SK-N-SH treated with all-trans-retinoic acid at 6 μM for 48 hours (cell line): Measurements from ENCODE around the gene COL11A1.

Experiments used
- ATAC-seq: fragments of 200-7000 bp; cut with Tn5 transposase; 3 replicates; pipeline ENCODE4 v1.9.1; 2020; ENCODE audit warnings: mild to moderate bottlenecking, moderate library complexity
- ARNTL ChIP-seq: fragments of 450-650 bp; formaldehyde crosslinking; IDR thresholded peaks from 2 replicates; pipeline ENCODE4 v1.5.0; 2020; ENCODE audit warnings: low read depth, mild to moderate bottlenecking, moderate library complexity, borderline replicate concordance
- BACH2 ChIP-seq: fragments of 250-450 bp; sonication (Bioruptor Pico); IDR thresholded peaks from 2 replicates; pipeline ENCODE4 v1.9.0; 2021; ENCODE audit warnings: mild to moderate bottlenecking, borderline replicate concordance
- CSDC2 ChIP-seq: fragments of 250-450 bp; sonication (Bioruptor Pico); IDR thresholded peaks from 2 replicates; pipeline ENCODE4 v1.5.0; 2020; ENCODE audit warnings: mild to moderate bottlenecking, moderate library complexity
- ESRRG ChIP-seq: fragments of 250-450 bp; sonication (Bioruptor Pico); IDR thresholded peaks from 2 replicates; pipeline ENCODE4 v1.6.1; 2021; ENCODE audit warnings: mild to moderate bottlenecking
- ISL1 ChIP-seq: fragments of 250-450 bp; sonication (Bioruptor Pico); IDR thresholded peaks from 2 replicates; pipeline ENCODE4 v2.1.2; 2022; ENCODE audit warnings: mild to moderate bottlenecking, moderate library complexity
- OSR1 ChIP-seq: fragments of 250-450 bp; sonication (Bioruptor Pico); IDR thresholded peaks from 2 replicates; pipeline ENCODE4 v1.8.0; 2022; ENCODE audit warnings: moderate library complexity, mild to moderate bottlenecking, inconsistent platforms
- RARB ChIP-seq: fragments of 250-450 bp; sonication (Bioruptor Pico); IDR thresholded peaks from 2 replicates; pipeline ENCODE4 v1.8.0; 2021; ENCODE audit warnings: mild to moderate bottlenecking, moderate library complexity
- TCF4 ChIP-seq: fragments of 250-450 bp; sonication (Bioruptor Pico); IDR thresholded peaks from 2 replicates; pipeline ENCODE4 v1.8.0; 2021; ENCODE audit warnings: mild to moderate bottlenecking, moderate library complexity, borderline replicate concordance
- TOX ChIP-seq: fragments of 250-450 bp; sonication (Bioruptor Pico); IDR thresholded peaks from 2 replicates; pipeline ENCODE4 v1.8.0; 2021; ENCODE audit warnings: mild to moderate bottlenecking, moderate library complexity, borderline replicate concordance
- ZFP30 ChIP-seq: fragments of 450-650 bp; formaldehyde crosslinking; IDR thresholded peaks from 2 replicates; pipeline ENCODE4 v1.5.0; 2022; ENCODE audit warnings: mild to moderate bottlenecking, moderate library complexity
- ZNF565 ChIP-seq: fragments of 450-650 bp; formaldehyde crosslinking; conservative IDR thresholded peaks from 2 replicates; pipeline ENCODE4 v1.5.0; 2020; ENCODE audit warnings: low read depth, mild to moderate bottlenecking, moderate library complexity
- ZNF70 ChIP-seq: fragments of 450-650 bp; formaldehyde crosslinking; IDR thresholded peaks from 2 replicates; pipeline ENCODE4 v1.5.0; 2020; ENCODE audit warnings: mild to moderate bottlenecking, moderate library complexity
- ZNF8 ChIP-seq: fragments of 450-650 bp; formaldehyde crosslinking; IDR thresholded peaks from 2 replicates; pipeline ENCODE4 v1.5.0; 2020; ENCODE audit warnings: mild to moderate bottlenecking, moderate library complexity
- TF ChIP-seq, protein P1 (sequence below): fragments of 250-450 bp; sonication (Bioruptor Pico); IDR thresholded peaks from 2 replicates; pipeline ENCODE4 v1.8.0; 2021; ENCODE audit warnings: low read depth, mild to moderate bottlenecking, moderate library complexity, borderline replicate concordance
- TF ChIP-seq, protein P2 (sequence below): fragments of 250-450 bp; sonication (Bioruptor Pico); IDR thresholded peaks from 2 replicates; pipeline ENCODE4 v1.5.1; 2020; ENCODE audit warnings: low read depth, mild to moderate bottlenecking, moderate library complexity
- TF ChIP-seq, protein P3 (sequence below): fragments of 250-450 bp; sonication (Bioruptor Pico); IDR thresholded peaks from 2 replicates; pipeline ENCODE4 v1.5.0; 2020; ENCODE audit warnings: mild to moderate bottlenecking, moderate library complexity
- TF ChIP-seq, protein P4 (sequence below): fragments of 250-450 bp; sonication (Bioruptor Pico); IDR thresholded peaks from 2 replicates; pipeline ENCODE4 v1.5.1; 2021; ENCODE audit warnings: mild to moderate bottlenecking, moderate library complexity
- TF ChIP-seq, protein P5 (sequence below): fragments of 250-450 bp; sonication (Bioruptor Pico); IDR thresholded peaks from 2 replicates; pipeline ENCODE4 v1.8.0; 2020; ENCODE audit warnings: mild to moderate bottlenecking, moderate library complexity, borderline replicate concordance

COL11A1 gene

DNA sequence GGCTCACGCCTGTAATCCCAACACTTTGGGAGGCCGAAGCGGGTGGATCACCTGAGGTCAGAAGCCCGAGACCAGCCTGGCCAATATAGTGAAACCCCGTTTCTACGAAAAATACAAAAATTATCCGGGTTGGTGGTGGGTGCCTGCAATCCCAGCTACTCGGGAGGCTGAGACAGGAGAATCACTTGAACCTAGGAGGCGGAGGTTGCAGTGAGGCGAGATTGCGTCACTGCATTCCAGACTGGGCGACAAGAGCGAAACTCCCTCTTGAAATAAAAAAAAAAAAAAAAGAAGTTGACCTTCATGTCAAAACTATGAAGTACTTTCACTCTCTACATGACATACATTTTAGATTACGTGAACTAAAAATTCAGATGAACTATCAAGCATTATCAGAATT is 153.7 kb downstream of the COL11A1 start:
- TF ChIP-seq, protein P1, sequence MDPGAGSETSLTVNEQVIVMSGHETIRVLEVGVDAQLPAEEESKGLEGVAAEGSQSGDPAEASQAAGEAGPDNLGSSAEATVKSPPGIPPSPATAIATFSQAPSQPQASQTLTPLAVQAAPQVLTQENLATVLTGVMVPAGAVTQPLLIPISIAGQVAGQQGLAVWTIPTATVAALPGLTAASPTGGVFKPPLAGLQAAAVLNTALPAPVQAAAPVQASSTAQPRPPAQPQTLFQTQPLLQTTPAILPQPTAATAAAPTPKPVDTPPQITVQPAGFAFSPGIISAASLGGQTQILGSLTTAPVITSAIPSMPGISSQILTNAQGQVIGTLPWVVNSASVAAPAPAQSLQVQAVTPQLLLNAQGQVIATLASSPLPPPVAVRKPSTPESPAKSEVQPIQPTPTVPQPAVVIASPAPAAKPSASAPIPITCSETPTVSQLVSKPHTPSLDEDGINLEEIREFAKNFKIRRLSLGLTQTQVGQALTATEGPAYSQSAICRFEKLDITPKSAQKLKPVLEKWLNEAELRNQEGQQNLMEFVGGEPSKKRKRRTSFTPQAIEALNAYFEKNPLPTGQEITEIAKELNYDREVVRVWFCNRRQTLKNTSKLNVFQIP (CRISPR knock-in tag): no peak
- no peak for TF ChIP-seq ESRRG
- no peak for TF ChIP-seq ZNF70 (CRISPR knock-in tag)
- TF ChIP-seq, protein P2, sequence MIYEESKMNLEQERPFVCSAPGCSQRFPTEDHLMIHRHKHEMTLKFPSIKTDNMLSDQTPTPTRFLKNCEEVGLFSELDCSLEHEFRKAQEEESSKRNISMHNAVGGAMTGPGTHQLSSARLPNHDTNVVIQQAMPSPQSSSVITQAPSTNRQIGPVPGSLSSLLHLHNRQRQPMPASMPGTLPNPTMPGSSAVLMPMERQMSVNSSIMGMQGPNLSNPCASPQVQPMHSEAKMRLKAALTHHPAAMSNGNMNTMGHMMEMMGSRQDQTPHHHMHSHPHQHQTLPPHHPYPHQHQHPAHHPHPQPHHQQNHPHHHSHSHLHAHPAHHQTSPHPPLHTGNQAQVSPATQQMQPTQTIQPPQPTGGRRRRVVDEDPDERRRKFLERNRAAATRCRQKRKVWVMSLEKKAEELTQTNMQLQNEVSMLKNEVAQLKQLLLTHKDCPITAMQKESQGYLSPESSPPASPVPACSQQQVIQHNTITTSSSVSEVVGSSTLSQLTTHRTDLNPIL: no peak
- TF ChIP-seq, protein P3, sequence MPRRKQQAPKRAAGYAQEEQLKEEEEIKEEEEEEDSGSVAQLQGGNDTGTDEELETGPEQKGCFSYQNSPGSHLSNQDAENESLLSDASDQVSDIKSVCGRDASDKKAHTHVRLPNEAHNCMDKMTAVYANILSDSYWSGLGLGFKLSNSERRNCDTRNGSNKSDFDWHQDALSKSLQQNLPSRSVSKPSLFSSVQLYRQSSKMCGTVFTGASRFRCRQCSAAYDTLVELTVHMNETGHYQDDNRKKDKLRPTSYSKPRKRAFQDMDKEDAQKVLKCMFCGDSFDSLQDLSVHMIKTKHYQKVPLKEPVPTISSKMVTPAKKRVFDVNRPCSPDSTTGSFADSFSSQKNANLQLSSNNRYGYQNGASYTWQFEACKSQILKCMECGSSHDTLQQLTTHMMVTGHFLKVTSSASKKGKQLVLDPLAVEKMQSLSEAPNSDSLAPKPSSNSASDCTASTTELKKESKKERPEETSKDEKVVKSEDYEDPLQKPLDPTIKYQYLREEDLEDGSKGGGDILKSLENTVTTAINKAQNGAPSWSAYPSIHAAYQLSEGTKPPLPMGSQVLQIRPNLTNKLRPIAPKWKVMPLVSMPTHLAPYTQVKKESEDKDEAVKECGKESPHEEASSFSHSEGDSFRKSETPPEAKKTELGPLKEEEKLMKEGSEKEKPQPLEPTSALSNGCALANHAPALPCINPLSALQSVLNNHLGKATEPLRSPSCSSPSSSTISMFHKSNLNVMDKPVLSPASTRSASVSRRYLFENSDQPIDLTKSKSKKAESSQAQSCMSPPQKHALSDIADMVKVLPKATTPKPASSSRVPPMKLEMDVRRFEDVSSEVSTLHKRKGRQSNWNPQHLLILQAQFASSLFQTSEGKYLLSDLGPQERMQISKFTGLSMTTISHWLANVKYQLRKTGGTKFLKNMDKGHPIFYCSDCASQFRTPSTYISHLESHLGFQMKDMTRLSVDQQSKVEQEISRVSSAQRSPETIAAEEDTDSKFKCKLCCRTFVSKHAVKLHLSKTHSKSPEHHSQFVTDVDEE (CRISPR knock-in tag): no peak
- no peak for TF ChIP-seq ZNF8
- ATAC-seq: no peak

DNA sequence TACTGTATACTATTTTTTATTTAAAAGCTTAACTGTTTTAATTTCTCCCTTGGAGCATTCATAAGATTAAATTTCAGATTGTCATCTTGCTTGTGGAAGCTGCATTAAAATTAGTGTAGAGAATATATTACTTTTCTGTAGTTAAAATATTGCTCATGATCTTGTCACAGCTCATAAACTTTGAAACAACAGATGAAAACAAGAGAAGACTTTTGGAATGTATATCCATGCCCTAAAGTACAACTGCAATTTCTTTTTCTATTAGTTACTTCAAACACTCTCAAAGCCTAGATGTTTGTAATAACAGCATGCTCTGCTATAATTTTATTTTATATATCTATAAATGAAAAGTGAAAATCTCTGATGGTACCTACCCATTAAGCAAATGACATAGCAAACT is 155.9 kb downstream of the COL11A1 start:
- ATAC-seq: peak; percentile 90
- peak; percentile 76 for TF ChIP-seq TOX (CRISPR knock-in tag)
- TF ChIP-seq TCF4 (CRISPR knock-in tag): no peak
- TF ChIP-seq ZFP30 (CRISPR knock-in tag): no peak
- TF ChIP-seq BACH2: no peak
- TF ChIP-seq, protein P3 (CRISPR knock-in tag): no peak
- TF ChIP-seq OSR1 (CRISPR knock-in tag): no peak
- no peak for TF ChIP-seq ESRRG
- TF ChIP-seq ARNTL (CRISPR knock-in tag): no peak
- TF ChIP-seq, all 23 proteins: peak for 1

DNA sequence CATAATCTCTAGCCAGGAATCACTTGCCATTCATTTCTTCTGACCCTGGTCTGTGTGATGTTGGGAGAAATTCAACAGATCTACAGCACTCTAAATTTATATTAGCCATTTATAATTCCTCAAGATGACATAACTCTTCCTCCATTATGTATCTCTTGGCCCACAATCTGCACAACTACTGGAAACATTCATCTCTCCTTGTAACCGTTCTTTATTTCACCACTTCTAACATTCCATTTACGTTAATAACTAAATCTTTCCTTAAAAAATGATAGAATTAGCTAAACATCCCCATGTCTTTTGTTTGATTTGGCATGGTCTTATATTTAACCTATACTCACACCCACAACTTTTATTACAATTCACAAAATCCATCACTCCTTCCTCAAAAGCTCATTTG is 166.0 kb downstream of the COL11A1 start:
- peak; percentile 79 for ATAC-seq
- no peak for TF ChIP-seq CSDC2 (CRISPR knock-in tag)
- no peak for TF ChIP-seq BACH2
- TF ChIP-seq ESRRG: no peak
- peak; percentile 94 for TF ChIP-seq ISL1 (CRISPR knock-in tag)
- TF ChIP-seq, protein P4, sequence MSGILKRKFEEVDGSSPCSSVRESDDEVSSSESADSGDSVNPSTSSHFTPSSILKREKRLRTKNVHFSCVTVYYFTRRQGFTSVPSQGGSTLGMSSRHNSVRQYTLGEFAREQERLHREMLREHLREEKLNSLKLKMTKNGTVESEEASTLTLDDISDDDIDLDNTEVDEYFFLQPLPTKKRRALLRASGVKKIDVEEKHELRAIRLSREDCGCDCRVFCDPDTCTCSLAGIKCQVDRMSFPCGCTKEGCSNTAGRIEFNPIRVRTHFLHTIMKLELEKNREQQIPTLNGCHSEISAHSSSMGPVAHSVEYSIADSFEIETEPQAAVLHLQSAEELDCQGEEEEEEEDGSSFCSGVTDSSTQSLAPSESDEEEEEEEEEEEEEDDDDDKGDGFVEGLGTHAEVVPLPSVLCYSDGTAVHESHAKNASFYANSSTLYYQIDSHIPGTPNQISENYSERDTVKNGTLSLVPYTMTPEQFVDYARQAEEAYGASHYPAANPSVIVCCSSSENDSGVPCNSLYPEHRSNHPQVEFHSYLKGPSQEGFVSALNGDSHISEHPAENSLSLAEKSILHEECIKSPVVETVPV (CRISPR knock-in tag): no peak
- no peak for TF ChIP-seq ZNF70 (CRISPR knock-in tag)
- TF ChIP-seq, protein P3 (CRISPR knock-in tag): no peak
- peak; percentile 77; the same call in 1 of the 2 replicates for TF ChIP-seq TOX (CRISPR knock-in tag)
- TF ChIP-seq, protein P5, sequence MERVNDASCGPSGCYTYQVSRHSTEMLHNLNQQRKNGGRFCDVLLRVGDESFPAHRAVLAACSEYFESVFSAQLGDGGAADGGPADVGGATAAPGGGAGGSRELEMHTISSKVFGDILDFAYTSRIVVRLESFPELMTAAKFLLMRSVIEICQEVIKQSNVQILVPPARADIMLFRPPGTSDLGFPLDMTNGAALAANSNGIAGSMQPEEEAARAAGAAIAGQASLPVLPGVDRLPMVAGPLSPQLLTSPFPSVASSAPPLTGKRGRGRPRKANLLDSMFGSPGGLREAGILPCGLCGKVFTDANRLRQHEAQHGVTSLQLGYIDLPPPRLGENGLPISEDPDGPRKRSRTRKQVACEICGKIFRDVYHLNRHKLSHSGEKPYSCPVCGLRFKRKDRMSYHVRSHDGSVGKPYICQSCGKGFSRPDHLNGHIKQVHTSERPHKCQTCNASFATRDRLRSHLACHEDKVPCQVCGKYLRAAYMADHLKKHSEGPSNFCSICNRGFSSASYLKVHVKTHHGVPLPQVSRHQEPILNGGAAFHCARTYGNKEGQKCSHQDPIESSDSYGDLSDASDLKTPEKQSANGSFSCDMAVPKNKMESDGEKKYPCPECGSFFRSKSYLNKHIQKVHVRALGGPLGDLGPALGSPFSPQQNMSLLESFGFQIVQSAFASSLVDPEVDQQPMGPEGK (CRISPR knock-in tag): no peak
- TF ChIP-seq RARB (CRISPR knock-in tag): no peak
- no peak for TF ChIP-seq ZNF565 (CRISPR knock-in tag)
